GM21367 (cell line): ENCODE results near the gene CNPY4.

Source experiments
- ATAC-seq: cut with Tn5 transposase; IDR thresholded peaks from one replicate; pipeline ENCODE4 v1.9.1; 2021; ENCODE audit not compliant: unreplicated experiment

Gene CNPY4, protein sequence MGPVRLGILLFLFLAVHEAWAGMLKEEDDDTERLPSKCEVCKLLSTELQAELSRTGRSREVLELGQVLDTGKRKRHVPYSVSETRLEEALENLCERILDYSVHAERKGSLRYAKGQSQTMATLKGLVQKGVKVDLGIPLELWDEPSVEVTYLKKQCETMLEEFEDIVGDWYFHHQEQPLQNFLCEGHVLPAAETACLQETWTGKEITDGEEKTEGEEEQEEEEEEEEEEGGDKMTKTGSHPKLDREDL

DNA sequence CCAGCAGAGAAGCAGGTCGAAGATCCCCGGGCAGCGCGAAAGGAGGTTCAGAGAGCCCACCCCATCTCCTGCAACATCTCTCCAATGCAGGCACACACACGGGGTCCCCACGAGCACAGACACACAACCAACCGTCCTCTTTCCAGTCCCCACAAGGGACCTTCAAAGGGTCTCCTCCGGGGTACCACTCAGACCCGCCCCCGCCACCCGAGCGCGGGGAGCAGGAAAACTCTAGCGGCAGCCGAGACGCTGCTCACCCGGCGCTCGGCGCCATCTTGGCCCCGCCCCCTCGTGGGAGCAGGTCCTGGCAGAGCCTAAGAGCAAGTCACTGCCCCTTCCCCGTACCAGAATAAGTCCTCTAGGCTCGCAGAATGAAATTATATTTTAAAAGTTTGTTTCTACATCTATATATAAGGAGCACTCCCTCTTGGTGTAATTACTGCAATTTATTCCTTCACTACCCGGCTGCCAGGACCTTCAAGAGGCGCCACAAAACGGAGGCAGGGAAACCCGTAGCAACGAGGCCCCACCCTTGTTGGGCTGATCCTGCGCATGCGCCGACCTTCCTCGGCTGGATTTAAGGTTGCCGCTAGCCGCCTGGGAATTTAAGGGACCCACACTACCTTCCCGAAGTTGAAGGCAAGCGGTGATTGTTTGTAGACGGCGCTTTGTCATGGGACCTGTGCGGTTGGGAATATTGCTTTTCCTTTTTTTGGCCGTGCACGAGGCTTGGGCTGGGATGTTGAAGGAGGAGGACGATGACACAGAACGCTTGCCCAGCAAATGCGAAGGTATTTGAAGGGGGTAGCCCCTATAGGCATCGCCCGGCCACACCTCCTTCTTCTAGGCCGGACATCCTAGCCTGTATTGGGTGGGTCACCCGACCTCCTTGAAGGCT is at the start of gene CNPY4, which contains the start of gene TAF6:
Gene CNPY4, plus strand, starts transcription at position 563 of the 898 bp plus-strand sequence. Its CDS starts 111 bp downstream, at position 674.
Gene TAF6, minus strand, starts transcription at position 287 of the 898 bp plus-strand sequence. CDS start 5,149 bp downstream, outside the sequence.
- peak; percentile 55 for ATAC-seq

DNA sequence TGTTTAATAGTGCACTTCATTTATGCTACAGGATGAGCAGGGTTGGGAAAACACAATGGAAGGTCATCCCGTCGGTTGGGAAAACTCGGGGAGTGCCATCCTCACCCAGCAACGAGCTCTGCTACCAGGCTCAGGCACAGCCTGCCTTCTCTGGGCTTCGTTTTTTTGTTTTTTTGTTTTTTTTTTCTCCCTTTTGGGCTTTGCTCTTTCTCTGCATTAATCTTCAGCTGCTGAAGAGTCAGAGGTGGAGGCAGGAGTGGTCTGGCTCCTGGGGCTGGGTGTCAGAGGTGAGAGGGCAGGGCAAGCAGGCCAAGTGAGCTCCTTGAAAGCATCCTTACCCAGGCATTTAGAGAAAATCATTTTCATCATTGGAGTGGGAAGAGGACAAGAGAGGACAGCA is 49.4 kb upstream of the CNPY4 start:
- ATAC-seq, result no peak

DNA sequence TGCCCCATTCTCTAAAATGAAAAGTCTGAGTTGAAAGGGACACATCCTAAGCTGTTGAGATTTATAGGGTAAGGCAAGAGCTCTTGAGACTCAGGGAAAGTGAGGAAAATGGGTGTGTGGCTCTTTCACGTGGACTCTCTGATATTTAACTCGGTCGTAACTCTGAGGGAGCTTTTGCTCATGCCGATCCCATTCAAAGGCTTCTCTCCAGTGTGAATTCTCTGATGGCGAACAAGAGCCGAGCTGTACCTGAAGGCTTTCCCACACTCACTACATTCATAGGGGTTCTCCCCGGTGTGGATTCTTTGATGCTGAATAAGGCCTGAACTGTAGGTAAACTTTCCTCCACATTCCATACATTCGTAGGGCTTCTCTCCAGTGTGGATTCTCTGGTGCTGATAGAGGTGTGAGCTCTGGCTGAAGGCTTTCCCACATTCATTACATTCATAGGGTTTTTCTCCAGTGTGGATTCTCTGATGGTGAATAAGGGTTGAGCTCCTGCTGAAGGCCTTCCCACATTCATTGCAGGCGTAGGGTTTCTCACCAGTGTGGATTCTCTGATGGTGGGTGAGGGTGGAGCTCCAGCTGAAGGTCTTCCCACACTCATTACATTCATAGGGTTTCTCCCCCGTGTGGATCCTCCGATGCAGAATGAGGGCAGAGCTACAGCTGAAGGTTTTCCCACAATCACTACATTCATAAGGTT is 48.3 kb upstream of the CNPY4 start:
- ATAC-seq, result no peak

DNA sequence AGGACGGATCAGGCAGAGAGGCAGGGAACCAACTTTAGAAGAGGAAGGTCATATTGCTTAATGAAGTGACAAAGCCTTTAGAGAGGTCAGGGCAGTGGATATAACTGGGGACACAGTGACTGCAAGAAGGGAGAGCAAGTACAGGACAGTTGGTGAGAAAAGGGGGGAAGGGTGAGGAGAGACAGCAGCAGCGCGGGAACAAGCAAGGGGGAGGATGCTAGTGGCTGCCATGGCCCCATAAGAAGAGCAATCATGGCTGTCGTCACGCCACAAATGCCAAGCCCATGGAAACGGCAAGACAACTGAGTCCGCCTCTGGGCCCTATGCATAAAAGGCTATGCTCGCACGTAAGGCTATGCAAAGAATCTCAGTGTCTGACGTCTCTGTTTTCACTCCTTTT is 47.0 kb upstream of the CNPY4 start:
- no peak for ATAC-seq

DNA sequence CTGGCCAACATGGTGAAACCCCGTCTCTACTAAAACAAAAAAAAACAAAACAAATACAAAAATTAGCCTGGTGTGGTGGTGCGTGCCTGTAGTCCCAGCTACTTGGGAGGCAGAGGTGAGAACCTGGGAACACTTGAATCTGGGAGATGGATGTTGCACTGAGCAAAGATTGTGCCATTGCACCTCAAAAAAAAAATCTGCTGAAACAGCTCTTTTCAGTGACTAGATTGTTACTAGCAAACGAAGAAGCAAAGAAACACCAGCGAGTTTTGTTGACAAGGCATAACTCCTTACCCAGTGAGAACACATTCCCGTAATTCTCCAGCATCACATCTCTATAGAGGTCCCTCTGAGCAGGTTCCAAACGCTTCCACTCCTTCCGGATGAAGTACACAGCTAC is 44.6 kb upstream of the CNPY4 start:
- ATAC-seq, result no peak

DNA sequence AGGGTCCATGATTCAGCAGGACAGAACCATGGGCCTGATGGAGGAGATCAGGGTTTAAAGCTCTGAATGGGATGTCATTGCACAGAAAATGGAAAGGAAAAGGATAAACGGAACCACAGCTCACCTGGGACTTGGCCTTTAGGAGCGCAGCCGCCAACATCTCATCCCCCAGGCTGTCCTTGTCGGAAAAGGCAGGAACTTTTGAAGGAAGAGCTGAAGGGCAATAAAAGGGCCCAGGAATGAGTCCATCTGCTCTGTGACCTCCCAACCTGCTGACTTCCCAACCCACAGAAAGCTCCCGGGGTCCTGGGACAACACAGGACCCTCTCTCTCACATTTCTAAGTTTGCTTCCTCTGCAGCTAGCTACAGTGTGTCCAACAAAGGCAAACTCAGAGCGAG is 44.0 kb upstream of the CNPY4 start:
- no peak for ATAC-seq

DNA sequence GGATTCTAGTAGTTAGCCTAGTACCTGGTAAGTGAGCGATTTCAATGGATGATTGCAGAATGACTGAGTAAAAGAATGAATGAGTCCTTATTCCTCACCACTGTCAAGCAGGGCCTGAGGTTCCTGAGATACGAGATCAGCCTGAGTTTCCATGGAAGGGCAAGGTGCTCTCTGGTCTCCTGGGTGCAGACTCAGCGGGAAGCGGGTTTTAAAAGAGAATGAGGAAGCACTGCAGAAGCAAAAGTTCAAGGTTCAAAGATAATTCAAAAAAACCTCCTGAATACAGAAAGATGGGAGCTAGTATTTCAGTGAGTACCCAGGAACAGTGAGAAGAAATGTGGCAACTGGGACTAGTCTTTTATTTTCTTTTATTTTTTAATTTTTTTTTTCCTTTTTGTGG is 42.2 kb upstream of the CNPY4 start:
- no peak for ATAC-seq

DNA sequence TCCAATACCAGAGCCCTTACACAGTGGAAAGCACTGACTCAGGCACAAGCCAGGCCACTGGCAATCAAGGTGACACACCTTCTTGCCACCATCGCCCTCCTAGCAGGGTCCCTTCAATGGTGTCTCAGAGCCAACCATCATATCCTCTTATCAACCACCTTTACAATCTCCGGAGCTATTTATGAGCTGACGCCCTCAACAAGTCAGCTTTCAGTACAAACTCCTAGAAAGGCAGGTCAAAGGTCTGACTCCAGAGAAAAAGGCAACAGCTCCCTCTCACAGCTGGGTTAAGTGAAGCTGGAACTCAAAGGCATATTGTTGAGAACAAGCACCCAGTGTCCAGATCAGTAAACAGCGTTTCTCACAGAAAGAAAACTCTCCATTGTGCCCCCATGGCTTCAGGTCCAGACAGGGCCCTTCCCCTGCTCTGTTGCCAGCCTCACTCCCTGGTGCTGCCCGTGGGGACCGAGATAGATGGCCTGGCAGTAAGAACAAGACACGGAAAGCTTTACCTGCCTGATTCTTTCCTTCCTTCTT is 40.3 kb upstream of the CNPY4 start:
- no peak for ATAC-seq

DNA sequence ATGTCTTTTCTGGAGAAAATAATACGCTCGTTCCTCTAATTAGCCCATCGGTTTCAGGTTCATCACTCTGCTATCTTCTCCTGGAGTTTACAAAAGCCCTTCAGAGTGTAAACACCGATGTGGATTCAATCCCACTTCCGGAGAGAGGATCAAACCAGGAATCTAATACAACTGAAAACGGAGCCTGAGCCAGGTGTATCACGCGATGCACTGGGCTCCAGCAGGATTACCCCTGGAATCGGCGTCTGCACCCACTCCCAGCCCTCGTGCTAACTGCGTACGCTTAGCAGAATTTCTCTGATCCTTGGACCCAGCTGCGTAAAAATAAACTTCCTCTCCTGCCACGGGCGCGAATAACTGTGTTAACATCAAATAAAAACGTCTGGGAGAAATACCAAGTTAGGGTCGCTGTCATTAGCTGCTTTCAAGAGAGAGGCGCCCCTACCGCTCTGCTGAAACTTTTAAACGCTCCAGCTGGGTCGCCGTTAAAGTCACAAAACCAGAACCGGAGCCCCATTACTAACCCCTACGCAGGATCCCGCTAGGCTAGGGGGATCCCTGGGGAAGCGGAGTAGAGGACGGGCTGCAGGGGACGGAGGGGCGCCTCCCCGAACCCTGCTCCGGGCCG is 38.4 kb upstream of the CNPY4 start:
- ATAC-seq, result no peak

DNA sequence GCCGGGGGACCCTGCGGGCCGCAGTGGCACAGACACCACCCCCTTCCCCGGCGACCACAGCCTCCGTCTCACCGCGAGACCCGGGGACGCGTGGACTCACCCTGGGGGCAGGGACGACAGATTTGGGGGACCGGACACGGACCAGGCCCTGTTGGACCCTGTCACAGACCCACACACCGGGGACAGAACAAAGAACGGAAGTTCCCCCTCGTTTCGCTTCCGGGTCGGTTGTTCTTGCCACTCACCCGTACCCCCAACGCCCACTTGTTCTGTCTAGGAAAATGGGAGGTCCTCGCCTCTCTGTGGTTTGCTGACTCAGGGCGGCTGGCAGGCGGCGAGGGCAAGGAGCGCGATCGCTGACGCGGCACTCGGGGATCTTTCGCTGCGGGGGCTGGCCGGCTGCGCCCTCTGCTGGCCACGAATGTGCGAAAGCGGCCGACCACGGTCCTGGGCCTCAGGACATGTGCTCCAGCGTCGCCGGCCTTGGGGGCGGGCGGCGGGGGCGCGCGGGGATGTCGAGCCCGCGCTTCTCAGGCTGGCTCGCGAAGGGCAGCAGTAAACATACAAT is 37.8 kb upstream of the CNPY4 start, which contains the start of gene ZNF3:
Gene ZNF3, minus strand, starts transcription at position 189 of the 568 bp plus-strand sequence. CDS start 4,366 bp downstream, outside the sequence.
- ATAC-seq, result peak; percentile 63

DNA sequence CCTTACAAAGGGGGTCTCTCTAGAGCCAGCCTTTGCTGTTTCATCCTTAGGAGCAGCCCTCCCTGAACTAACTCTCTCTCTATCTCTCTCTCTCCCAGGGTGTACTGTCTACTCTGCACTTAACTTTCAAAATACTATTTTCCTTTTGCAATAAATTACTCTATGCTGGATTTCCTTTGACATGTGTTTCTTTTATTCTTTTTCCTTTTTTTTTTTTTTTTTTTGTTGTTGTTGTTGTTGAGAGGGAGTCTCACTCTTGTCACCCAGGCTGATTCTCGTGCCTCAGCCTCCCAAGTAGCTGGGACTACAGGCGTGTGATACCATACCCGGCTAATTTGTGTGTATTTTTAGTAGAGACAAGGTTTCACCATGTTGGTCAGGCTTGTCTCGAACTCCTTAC is 36.5 kb upstream of the CNPY4 start:
- no peak for ATAC-seq

DNA sequence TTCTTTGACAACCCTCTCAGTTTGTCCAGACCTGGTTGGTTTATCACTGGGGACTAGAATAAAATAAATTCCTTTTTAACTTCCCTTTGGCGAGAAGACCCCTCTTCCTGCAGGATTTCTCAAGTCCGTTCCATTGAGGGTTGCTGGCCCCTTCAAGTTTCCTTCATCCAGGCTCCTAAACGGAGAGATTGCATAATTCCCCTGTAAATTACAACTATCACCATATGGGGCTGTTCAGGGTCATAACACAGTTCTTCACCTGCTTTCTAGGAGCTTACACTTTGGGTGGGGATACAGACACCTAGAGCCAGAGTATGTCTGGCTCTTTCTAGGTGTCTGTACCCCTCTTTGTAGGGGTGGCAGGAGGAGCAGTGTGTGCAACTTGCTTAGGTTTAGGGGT is 33.9 kb upstream of the CNPY4 start:
- no peak for ATAC-seq

DNA sequence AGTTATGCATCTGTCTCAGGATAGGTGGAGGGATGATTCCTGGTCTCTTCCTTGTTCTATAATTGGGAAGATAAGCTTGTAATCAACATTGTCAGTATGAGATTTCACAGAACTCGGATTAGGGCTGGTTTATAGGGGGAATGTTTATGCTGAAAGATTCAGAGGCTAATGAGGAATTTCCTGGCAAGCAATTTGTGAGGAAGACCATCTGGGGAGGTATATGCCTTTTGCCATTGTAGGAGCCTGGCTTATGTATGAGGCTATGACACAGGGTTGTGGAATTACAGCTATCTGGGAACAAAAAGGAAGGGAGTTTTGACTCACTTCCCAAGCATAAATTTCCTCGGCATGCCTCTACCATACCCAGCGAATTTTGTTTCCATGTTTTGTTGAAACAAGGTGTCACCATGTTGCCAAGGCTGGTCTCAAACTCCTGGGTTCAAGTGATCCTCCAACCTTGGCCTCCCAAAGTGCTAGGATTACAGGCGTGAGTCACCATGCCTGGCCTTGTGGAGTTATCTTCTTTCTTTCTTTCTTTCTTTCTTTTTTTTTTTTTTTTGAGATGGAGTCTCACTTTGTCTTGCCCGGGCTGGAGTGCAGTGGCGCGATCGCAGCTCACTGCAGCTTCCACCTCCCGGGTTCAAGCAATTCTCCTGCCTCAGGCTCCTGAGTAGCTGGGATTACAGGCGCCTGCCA is 32.2 kb upstream of the CNPY4 start:
- ATAC-seq, result no peak

DNA sequence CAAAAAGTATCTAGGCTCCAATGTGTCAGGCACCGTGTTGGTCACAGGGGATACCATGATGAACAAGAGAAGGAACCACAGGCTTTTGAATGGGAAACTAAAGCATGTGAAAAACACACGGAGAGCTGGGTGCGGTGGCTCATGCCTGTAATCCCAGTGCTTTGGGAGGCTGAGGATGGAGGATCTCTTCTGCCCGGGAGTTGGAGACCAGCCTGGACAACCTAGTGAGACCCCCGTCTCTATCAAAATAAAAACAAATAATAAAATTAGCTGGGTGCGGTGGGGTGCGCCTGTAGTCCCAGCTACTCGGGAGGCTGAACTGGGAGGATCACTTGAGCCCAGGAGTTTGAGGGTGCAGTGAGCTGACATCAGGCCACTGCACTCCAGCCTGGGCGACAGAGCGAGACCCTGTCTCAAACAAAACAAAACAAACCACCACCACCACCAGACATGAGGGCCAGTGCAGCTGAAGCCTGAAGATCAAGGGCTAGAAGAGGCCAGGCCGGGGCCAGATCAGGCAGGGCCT is 31.3 kb upstream of the CNPY4 start:
- ATAC-seq, result no peak

DNA sequence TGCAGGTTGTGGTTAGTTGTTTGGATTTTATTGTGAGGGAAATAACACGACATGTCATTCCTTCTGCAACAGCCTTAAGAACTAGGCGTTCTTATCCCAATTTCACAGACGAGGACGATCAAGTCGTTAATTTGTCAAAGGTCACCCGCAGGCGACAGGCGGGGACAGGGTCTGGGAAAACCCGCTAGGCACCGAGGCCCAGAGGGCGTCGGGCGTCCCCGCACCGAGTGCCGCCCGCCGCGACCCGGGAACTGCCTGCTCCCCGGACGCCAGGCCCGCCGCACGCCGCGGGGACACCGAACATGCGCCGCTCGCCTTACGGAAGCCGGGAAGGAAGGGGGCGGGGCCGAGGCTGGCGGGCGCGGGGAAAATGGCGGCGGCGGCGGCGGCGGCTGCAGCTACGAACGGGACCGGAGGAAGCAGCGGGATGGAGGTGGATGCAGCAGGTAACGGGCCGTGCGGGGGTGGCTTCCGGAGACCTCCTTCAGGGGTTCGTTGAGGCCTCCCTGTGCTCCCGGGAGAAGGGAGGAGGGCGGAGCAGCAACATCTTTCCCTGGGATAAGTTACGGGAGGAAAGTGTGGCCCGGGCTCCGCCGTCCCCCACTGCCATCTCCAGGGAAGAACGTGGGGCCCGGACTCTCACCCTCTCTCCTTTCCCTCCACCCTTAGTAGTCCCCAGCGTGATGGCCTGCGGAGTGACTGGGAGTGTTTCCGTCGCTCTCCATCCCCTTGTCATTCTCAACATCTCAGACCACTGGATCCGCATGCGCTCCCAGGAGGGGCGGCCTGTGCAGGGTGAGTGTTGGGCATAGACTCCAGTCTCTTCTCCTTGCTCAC is 30.6 kb upstream of the CNPY4 start, which contains the start of gene COPS6:
Gene COPS6, plus strand, starts transcription at position 349 of the 837 bp plus-strand sequence. Its CDS starts 22 bp downstream, at position 371.
- ATAC-seq, result peak; percentile 43

DNA sequence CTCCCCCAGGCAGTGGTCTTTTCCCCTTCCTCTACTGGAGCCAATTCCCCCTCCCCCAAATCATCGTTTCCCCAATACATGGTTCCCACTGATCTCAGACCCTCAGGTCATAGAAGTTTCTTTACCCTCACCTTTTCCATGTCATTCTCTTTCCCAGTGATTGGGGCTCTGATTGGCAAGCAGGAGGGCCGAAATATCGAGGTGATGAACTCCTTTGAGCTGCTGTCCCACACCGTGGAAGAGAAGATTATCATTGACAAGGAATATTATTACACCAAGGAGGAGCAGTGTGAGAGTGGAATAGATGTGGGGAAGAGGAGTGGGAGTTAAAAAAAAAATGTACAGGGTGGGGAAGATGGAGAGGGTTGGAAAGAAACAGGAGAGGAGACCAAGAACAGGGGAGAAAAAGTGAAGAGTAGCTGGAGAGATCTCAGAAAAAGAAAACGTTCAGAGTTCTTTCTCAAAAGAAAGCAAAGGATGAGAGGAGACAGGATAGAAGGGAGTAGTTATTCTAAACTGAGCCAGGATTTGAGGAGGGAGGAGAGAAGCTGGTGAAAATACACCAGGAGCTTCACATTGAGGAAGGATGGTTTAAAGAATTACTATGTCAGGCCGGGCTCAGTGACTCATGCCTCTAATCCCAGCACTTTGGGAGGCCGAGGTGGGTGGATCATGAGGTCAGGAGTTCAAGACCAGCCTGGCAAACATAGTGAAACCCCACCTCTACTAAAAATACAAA is 29.8 kb upstream of the CNPY4 start:
- no peak for ATAC-seq

DNA sequence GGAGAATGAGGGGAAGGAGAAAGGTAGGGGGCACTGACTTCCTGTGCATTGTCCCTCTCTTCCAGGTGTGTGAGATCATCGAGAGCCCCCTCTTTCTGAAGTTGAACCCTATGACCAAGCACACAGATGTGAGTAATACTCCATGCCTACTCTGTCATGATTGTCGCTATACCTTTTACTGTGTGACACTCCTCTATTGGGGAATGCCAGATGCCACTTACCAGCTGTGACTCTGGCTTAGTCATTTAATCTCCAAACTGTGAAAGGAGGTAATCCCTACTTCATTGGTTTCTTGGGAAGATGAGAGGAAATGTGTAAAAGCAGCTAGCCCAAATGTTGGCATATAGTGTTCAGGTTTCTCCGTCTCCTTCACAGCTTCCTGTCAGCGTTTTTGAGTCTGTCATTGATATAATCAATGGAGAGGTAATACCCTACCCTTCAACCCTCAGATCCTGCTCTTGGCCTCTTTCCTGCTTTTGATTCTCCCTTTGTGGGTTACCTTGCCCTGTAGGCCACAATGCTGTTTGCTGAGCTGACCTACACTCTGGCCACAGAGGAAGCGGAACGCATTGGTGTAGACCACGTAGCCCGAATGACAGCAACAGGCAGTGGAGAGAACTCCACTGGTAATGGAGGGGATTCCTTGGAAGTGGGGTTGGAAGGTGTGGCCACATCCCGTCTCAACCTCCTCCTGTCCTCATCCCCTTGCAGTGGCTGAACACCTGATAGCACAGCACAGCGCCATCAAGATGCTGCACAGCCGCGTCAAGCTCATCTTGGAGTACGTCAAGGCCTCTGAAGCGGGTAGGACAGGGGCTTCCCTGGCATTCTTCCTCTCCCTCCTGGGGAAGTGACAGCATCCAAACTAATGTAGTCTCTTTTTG is 28.7 kb upstream of the CNPY4 start:
- no peak for ATAC-seq
